Parathyroid adenoma (tissue), 2 donors: Measurements from ENCODE around the gene FUT7.
"Not testable (repeated sequence)": the region's sequence is repeated elsewhere in the genome, so short reads cannot be mapped to it uniquely, and the experiment has no call there.

ENCODE experiments used
- H2AFZ ChIP-seq: fragments of 300-600 bp; sonication (generic); one replicate; pipeline ENCODE4 v1.7.0; 2017; ENCODE audit warnings: antibody characterized with exemption, mild to moderate bottlenecking
- H3K27ac ChIP-seq: fragments of 300-600 bp; sonication (generic); one replicate; pipeline ENCODE4 v1.7.0; 2017
- H3K27me3 ChIP-seq: fragments of 300-600 bp; sonication (generic); one replicate; pipeline ENCODE4 v1.7.0; 2017; ENCODE audit warnings: low read length; ENCODE audit not compliant: control insufficient read depth, insufficient read depth
- H3K36me3 ChIP-seq: fragments of 300-600 bp; sonication (generic); one replicate; pipeline ENCODE4 v1.7.0; 2017; ENCODE audit warnings: low read length; ENCODE audit not compliant: control insufficient read depth, insufficient read depth
- H3K4me1 ChIP-seq: fragments of 300-600 bp; sonication (generic); one replicate; pipeline ENCODE4 v1.7.0; 2017; ENCODE audit warnings: control low read depth
- H3K4me2 ChIP-seq: fragments of 300-600 bp; sonication (generic); one replicate; pipeline ENCODE4 v1.7.0; 2017; ENCODE audit warnings: low read length
- H3K4me3 ChIP-seq: fragments of 300-600 bp; sonication (generic); one replicate; pipeline ENCODE4 v1.7.0; 2017; ENCODE audit warnings: low read depth, low read length
- H3K79me2 ChIP-seq: fragments of 300-600 bp; sonication (generic); one replicate; pipeline ENCODE4 v1.7.0; 2017; ENCODE audit warnings: control low read depth
- H3K9ac ChIP-seq: fragments of 300-600 bp; sonication (generic); one replicate; pipeline ENCODE4 v1.7.0; 2017; ENCODE audit warnings: mild to moderate bottlenecking
- H3K9me3 ChIP-seq: fragments of 300-600 bp; sonication (generic); one replicate; pipeline ENCODE4 v1.7.0; 2017; ENCODE audit warnings: low read length; ENCODE audit not compliant: control insufficient read depth
- CTCF ChIP-seq: fragments of 300-600 bp; sonication (generic); IDR thresholded peaks from one replicate; pipeline ENCODE4 v1.7.0; 2017; ENCODE audit warnings: antibody characterized with exemption, mild to moderate bottlenecking
- donor health status: primary hyperparathyroidism.

Gene FUT7

GRCh38 chr9:137063311-137064026 lies 31.6 kb upstream of the FUT7 start:
- Histone ChIP-seq H2AFZ (no peak overlapping the region), H3K9ac (no peak overlapping the region), H3K79me2 (no peaks in the 10 kb centered on the region), H3K4me2 (no peak overlapping the region), H3K36me3 (no peaks in the 10 kb centered on the region), H3K4me3 (no peak overlapping the region), H3K27me3 (no peaks in the 10 kb centered on the region), H3K27ac (no peak overlapping the region), H3K4me1 (no peaks in the 10 kb centered on the region), H3K9me3 (no peaks in the 10 kb centered on the region)
- no peak for TF ChIP-seq CTCF

GRCh38 chr9:137062798-137063197 lies 30.9 kb upstream of the FUT7 start:
- not testable (repeated sequence) for H3K9me3 ChIP-seq, H3K4me3 ChIP-seq, H3K4me1 ChIP-seq, H3K27ac ChIP-seq, H3K36me3 ChIP-seq, H3K27me3 ChIP-seq, H3K9ac ChIP-seq, H2AFZ ChIP-seq, H3K4me2 ChIP-seq, H3K79me2 ChIP-seq

GRCh38 chr9:137062384-137062783 lies 30.5 kb upstream of the FUT7 start:
- H3K27ac ChIP-seq, result no peak overlapping the region
- no peaks in the 10 kb centered on the region for H3K4me1 ChIP-seq
- no peaks in the 10 kb centered on the region for H3K36me3 ChIP-seq
- H2AFZ ChIP-seq, result no peak overlapping the region
- H3K9ac ChIP-seq, result no peak overlapping the region
- no peak overlapping the region for H3K4me2 ChIP-seq
- no peaks in the 10 kb centered on the region for H3K79me2 ChIP-seq
- H3K27me3 ChIP-seq, result no peaks in the 10 kb centered on the region
- H3K4me3 ChIP-seq, result no peak overlapping the region
- no peak for TF ChIP-seq CTCF
- no peaks in the 10 kb centered on the region for H3K9me3 ChIP-seq

GRCh38 chr9:137058521-137059234 lies 26.8 kb upstream of the FUT7 start:
- no peak overlapping the region for H3K27ac ChIP-seq
- H3K4me3 ChIP-seq, result no peak overlapping the region
- H3K4me1 ChIP-seq, result no peaks in the 10 kb centered on the region
- no peaks in the 10 kb centered on the region for H3K36me3 ChIP-seq
- H3K79me2 ChIP-seq, result no peaks in the 10 kb centered on the region
- no peak overlapping the region for H3K9ac ChIP-seq
- H3K4me2 ChIP-seq, result no peak overlapping the region
- no peak overlapping the region for H2AFZ ChIP-seq
- no peaks in the 10 kb centered on the region for H3K27me3 ChIP-seq
- TF ChIP-seq CTCF, result no peak
- no peaks in the 10 kb centered on the region for H3K9me3 ChIP-seq

GRCh38 chr9:137057545-137057944 lies 25.7 kb upstream of the FUT7 start:
- H2AFZ ChIP-seq, result no peak overlapping the region
- no peaks in the 10 kb centered on the region for H3K79me2 ChIP-seq
- no peak overlapping the region for H3K4me3 ChIP-seq
- no peaks in the 10 kb centered on the region for H3K4me1 ChIP-seq
- no peak overlapping the region for H3K4me2 ChIP-seq
- H3K27me3 ChIP-seq, result no peaks in the 10 kb centered on the region
- no peaks in the 10 kb centered on the region for H3K36me3 ChIP-seq
- H3K9ac ChIP-seq, result no peak overlapping the region
- no peak overlapping the region for H3K27ac ChIP-seq
- no peaks in the 10 kb centered on the region for H3K9me3 ChIP-seq
- TF ChIP-seq CTCF, result no peak
